BJ (cell line): ENCODE results near the gene FBXO17. TPM values are rescaled to one million over a fixed set of nuclear protein-coding genes. Genes with fewer than 3 reads are reported as not detected.

ENCODE experiments used
- CTCF ChIA-PET: fragments of 350-600 bp; formaldehyde crosslinking; extraction: SDS; loops from one replicate; lab custom pipeline; 2021; ENCODE audit warnings: antibody characterized with exemption, inconsistent platforms; lab: Yijun Ruan, JAX
- POLR2A ChIA-PET: fragments of 300-600 bp; sonication (Branson Sonifier 250); formaldehyde crosslinking; extraction: SDS; loops from one replicate; lab custom pipeline; 2021; ENCODE audit warnings: antibody characterized with exemption; lab: Charles Lee
- DNase-seq: peaks from one replicate; pipeline ENCODE4 v3.0.0-alpha.2; 2011; ENCODE audit warnings: low read depth
- H3K27me3 ChIP-seq: 2 replicates; pipeline ENCODE4 v1.6.0; 2011; ENCODE audit warnings: low read length; ENCODE audit not compliant: control insufficient read depth, insufficient read depth
- H3K36me3 ChIP-seq: 2 replicates; pipeline ENCODE4 v1.5.1; 2011; ENCODE audit warnings: low read length; ENCODE audit not compliant: control insufficient read depth, insufficient read depth
- H3K4me3 ChIP-seq: 2 replicates; pipeline ENCODE4 v1.5.1; 2011; ENCODE audit warnings: low read depth, mild to moderate bottlenecking, control low read depth, low read length
- CTCF ChIP-seq: IDR thresholded peaks from 2 replicates; pipeline ENCODE4 v1.5.1; 2011; ENCODE audit warnings: low read depth, mild to moderate bottlenecking, control low read depth, inconsistent platforms, low read length, moderate library complexity; ENCODE audit not compliant: insufficient read depth
- polyA plus RNA-seq: library from polyadenylated mRNA; depleted of rRNA; stranded (reverse); fragments of >200 nt; gene quantifications from 2 replicates; pipeline ENCODE4 v1.2.3, GENCODE V29; 2011

The FBXO17 gene
- polyA plus RNA-seq, 1 experiment = 19.5 TPM

- no peak for TF ChIP-seq CTCF
- Histone ChIP-seq H3K4me3 (no peak overlapping the region), H3K27me3 (no peaks in the 10 kb centered on the region; the same call in 1 of the 2 replicates), H3K36me3 (peaks cover 1% of the 10 kb centered on the region; the same call in 1 of the 2 replicates)
- no peak for DNase-seq
- ChIA-PET CTCF (interaction anchor here (0.8 to 2.3 kb wide), 2 partner anchors 16 to 511 kb away, joined by 3 to 11 read pairs; partner anchors contain the start of genes FAM98C, MRPS12 and SARS2), POLR2A (no interaction called here)
Observed at GRCh38 chr19:38913958-38914357, 61.6 kb downstream of the FBXO17 start.

GRCh38 chr19:38912600-38913514 is 62.7 kb downstream of the FBXO17 start:
- Histone ChIP-seq H3K36me3 (peaks cover 1% of the 10 kb centered on the region; the same call in 1 of the 2 replicates), H3K27me3 (no peaks in the 10 kb centered on the region; the same call in 1 of the 2 replicates), H3K4me3 (no peak overlapping the region)
- ChIA-PET CTCF (interaction anchor here (0.8 to 1.0 kb wide), 2 partner anchors 18 to 510 kb away, joined by 3 read pairs; partner anchors contain the start of genes FAM98C, MRPS12 and SARS2), POLR2A (no interaction called here)
- no peak for DNase-seq
- TF ChIP-seq CTCF = no peak

- Histone ChIP-seq H3K4me3 (no peak overlapping the region), H3K27me3 (no peaks in the 10 kb centered on the region; the same call in 1 of the 2 replicates)
- CTCF ChIA-PET = no interaction called here
Observed at GRCh38 chr19:38911388-38912001, 64.0 kb downstream of the FBXO17 start.

GRCh38 chr19:38910488-38910887 is 65.1 kb downstream of the FBXO17 start:
- peaks cover 3% of the 10 kb centered on the region; the same call in 1 of the 2 replicates for H3K36me3 ChIP-seq
- no peak overlapping the region for H3K4me3 ChIP-seq
- ChIA-PET POLR2A (no interaction called here), CTCF (interaction anchor here (1.5 kb wide), 1 partner anchor 20 kb away, joined by 4 read pairs; the partner anchor contains the start of genes MRPS12 and SARS2)
- no peak for DNase-seq
- H3K27me3 ChIP-seq = no peaks in the 10 kb centered on the region; the same call in 1 of the 2 replicates
- TF ChIP-seq CTCF = no peak

More at GRCh38 chr19:38911388-38912001, 64.0 kb downstream of the FBXO17 start:
- POLR2A ChIA-PET = no interaction called here
- no peak for TF ChIP-seq CTCF
- peaks cover 2% of the 10 kb centered on the region; the same call in 1 of the 2 replicates for H3K36me3 ChIP-seq
- DNase-seq = no peak

- DNase-seq = no peak
- Histone ChIP-seq H3K36me3 (peaks cover 8% of the 10 kb centered on the region; the same call in 1 of the 2 replicates), H3K27me3 (no peaks in the 10 kb centered on the region; the same call in 1 of the 2 replicates), H3K4me3 (no peak overlapping the region)
- no peak for TF ChIP-seq CTCF
- POLR2A ChIA-PET = no interaction called here
- CTCF ChIA-PET = interaction anchor here (1.5 kb wide), 1 partner anchor 21 kb away, joined by 4 read pairs; the partner anchor contains the start of genes MRPS12 and SARS2
Observed at GRCh38 chr19:38908911-38909310, 66.6 kb downstream of the FBXO17 start.
